Esophagus (tissue), 2 donors: ENCODE measurements around the gene NOVA1. TPM values are rescaled to one million over a fixed set of nuclear protein-coding genes. Genes with fewer than 3 reads are reported as not detected.

Experiments
- H3K27ac ChIP-seq, 2 donors: one replicate each; pipeline ENCODE4 v1.5.1; 2013; ENCODE audit warnings: low read depth in 2 of 2, mild to moderate bottlenecking in 2 of 2, inconsistent platforms in 1 of 2, low read length in 1 of 2, moderate library complexity in 1 of 2
- H3K27me3 ChIP-seq, 2 donors: one replicate each; pipeline ENCODE4 v1.6.1; 2013; ENCODE audit warnings: low read length in 2 of 2, control low read depth in 1 of 2, mild to moderate bottlenecking in 1 of 2; ENCODE audit not compliant: insufficient read depth in 2 of 2, control insufficient read depth in 1 of 2
- H3K36me3 ChIP-seq, 2 donors: one replicate each; pipeline ENCODE4 v1.6.1; 2013; ENCODE audit warnings: low read length in 1 of 2; ENCODE audit not compliant: control insufficient read depth in 2 of 2, insufficient read depth in 2 of 2
- H3K4me1 ChIP-seq, 2 donors: one replicate each; pipeline ENCODE4 v1.6.1; 2013; ENCODE audit warnings: low read length in 1 of 2; ENCODE audit not compliant: control insufficient read depth in 2 of 2, insufficient read depth in 2 of 2
- H3K4me3 ChIP-seq, 2 donors: one replicate each; pipeline ENCODE4 v1.5.1; 2013; ENCODE audit warnings: low read length in 2 of 2, mild to moderate bottlenecking in 2 of 2, low read depth in 1 of 2, moderate library complexity in 1 of 2
- H3K9me3 ChIP-seq, 2 donors: one replicate each; pipeline ENCODE4 v1.6.1; 2013; ENCODE audit warnings: mild to moderate bottlenecking in 2 of 2, low read depth in 1 of 2, low read length in 1 of 2, moderate library complexity in 1 of 2; ENCODE audit not compliant: control insufficient read depth in 2 of 2, insufficient read depth in 1 of 2
- WGBS, 2 donors: extraction: QIAGEN DNeasy Blood & Tissue Kit; methylation state at CpG; one replicate each; pipeline ENCODE4 v1.1.7; 2013; 5-methylcytosine and 5-hydroxymethylcytosine counted together
- polyA plus RNA-seq, 2 donors: library from polyadenylated mRNA; stranded (reverse); fragments of 200-250 nt; gene quantifications; one replicate each; pipeline ENCODE4 v1.2.3, GENCODE V29; 2013
- donor health status: healthy with polysubstance abuse.
- donor health status: Bipolar disorder and iron deficiency.

NOVA1 gene
- polyA plus RNA-seq, 2 donors, result 0.60 to 1.4 TPM

- H3K27ac ChIP-seq, result no peak overlapping the region
- WGBS, 2 donors, result 44 to 48% methylated on average over 5 of the region's 5 CpGs
Measured at GRCh38 chr14:26427097-26427496, 170.7 kb downstream of the NOVA1 start.

GRCh38 chr14:26424537-26424936, 173.3 kb downstream of the NOVA1 start:
- H3K27me3 ChIP-seq, result no peaks in the 10 kb centered on the region
- WGBS, 2 donors, result 57 to 68% methylated on average over 2 of the region's 2 CpGs
- no peaks in the 10 kb centered on the region for H3K9me3 ChIP-seq
- H3K27ac ChIP-seq, result no peak overlapping the region
- no peaks in the 10 kb centered on the region for H3K4me1 ChIP-seq
- H3K4me3 ChIP-seq, result no peak overlapping the region
- no peaks in the 10 kb centered on the region for H3K36me3 ChIP-seq

More at GRCh38 chr14:26427097-26427496, 170.7 kb downstream of the NOVA1 start:
- H3K9me3 ChIP-seq, result no peaks in the 10 kb centered on the region
- no peaks in the 10 kb centered on the region for H3K27me3 ChIP-seq
- no peaks in the 10 kb centered on the region for H3K4me1 ChIP-seq
- H3K4me3 ChIP-seq, result no peak overlapping the region
- H3K36me3 ChIP-seq, result no peaks in the 10 kb centered on the region

GRCh38 chr14:26415618-26416123, 182.2 kb downstream of the NOVA1 start:
- no peak overlapping the region for H3K27ac ChIP-seq
- H3K36me3 ChIP-seq, result no peaks in the 10 kb centered on the region
- H3K9me3 ChIP-seq, result peaks cover 0 to 2% of the 10 kb centered on the region in 2 donors
- no peak overlapping the region for H3K4me3 ChIP-seq
- H3K27me3 ChIP-seq, result no peaks in the 10 kb centered on the region
- no peaks in the 10 kb centered on the region for H3K4me1 ChIP-seq
- WGBS, 2 donors, result 54 to 57% methylated on average over 7 of the region's 7 CpGs

- H3K4me1 ChIP-seq, result no peaks in the 10 kb centered on the region
- peaks cover 0 to 2% of the 10 kb centered on the region in 2 donors for H3K9me3 ChIP-seq
- no peak overlapping the region for H3K4me3 ChIP-seq
- H3K27ac ChIP-seq, result no peak overlapping the region
- H3K27me3 ChIP-seq, result no peaks in the 10 kb centered on the region
- no peaks in the 10 kb centered on the region for H3K36me3 ChIP-seq
Measured at GRCh38 chr14:26414926-26415325, 182.9 kb downstream of the NOVA1 start.

- no peak overlapping the region for H3K4me3 ChIP-seq
- WGBS, 2 donors, result 83 to 90% methylated on average over 1 of the region's 1 CpG
- H3K4me1 ChIP-seq, result no peaks in the 10 kb centered on the region
- H3K36me3 ChIP-seq, result no peaks in the 10 kb centered on the region
- H3K27me3 ChIP-seq, result no peaks in the 10 kb centered on the region
- no peak overlapping the region for H3K27ac ChIP-seq
- peaks cover 0 to 2% of the 10 kb centered on the region in 2 donors for H3K9me3 ChIP-seq
Measured at GRCh38 chr14:26414103-26414502, 183.7 kb downstream of the NOVA1 start.

GRCh38 chr14:26412421-26412820, 185.4 kb downstream of the NOVA1 start:
- Histone ChIP-seq H3K4me1 (no peaks in the 10 kb centered on the region), H3K27me3 (no peaks in the 10 kb centered on the region), H3K4me3 (no peak overlapping the region), H3K27ac (no peak overlapping the region), H3K9me3 (peaks cover 0 to 2% of the 10 kb centered on the region in 2 donors), H3K36me3 (no peaks in the 10 kb centered on the region)
- WGBS, 2 donors, result 88 to 95% methylated on average over 3 of the region's 3 CpGs

- Histone ChIP-seq H3K4me3 (no peak overlapping the region), H3K27me3 (no peaks in the 10 kb centered on the region), H3K4me1 (no peaks in the 10 kb centered on the region), H3K36me3 (no peaks in the 10 kb centered on the region), H3K27ac (no peak overlapping the region), H3K9me3 (no peaks in the 10 kb centered on the region)
Measured at GRCh38 chr14:26410189-26410685, 187.6 kb downstream of the NOVA1 start.

GRCh38 chr14:26404927-26405326, 192.9 kb downstream of the NOVA1 start:
- 83 to 84% methylated on average over 7 of the region's 7 CpGs for WGBS, 2 donors
- Histone ChIP-seq H3K9me3 (no peaks in the 10 kb centered on the region), H3K4me3 (no peak overlapping the region), H3K36me3 (no peaks in the 10 kb centered on the region), H3K4me1 (no peaks in the 10 kb centered on the region), H3K27me3 (no peaks in the 10 kb centered on the region), H3K27ac (no peak overlapping the region)

- no peaks in the 10 kb centered on the region for H3K27me3 ChIP-seq
- no peaks in the 10 kb centered on the region for H3K36me3 ChIP-seq
- H3K9me3 ChIP-seq, result no peaks in the 10 kb centered on the region
- H3K4me1 ChIP-seq, result no peaks in the 10 kb centered on the region
- H3K4me3 ChIP-seq, result no peak overlapping the region
- 43 to 45% methylated on average over 3 of the region's 3 CpGs for WGBS, 2 donors
- no peak overlapping the region for H3K27ac ChIP-seq
Measured at GRCh38 chr14:26403760-26404159, 194.1 kb downstream of the NOVA1 start.

- Histone ChIP-seq H3K27me3 (no peaks in the 10 kb centered on the region), H3K9me3 (no peaks in the 10 kb centered on the region), H3K4me1 (no peaks in the 10 kb centered on the region), H3K4me3 (no peak overlapping the region), H3K36me3 (no peaks in the 10 kb centered on the region), H3K27ac (no peak overlapping the region)
- 84 to 89% methylated on average over 2 of the region's 2 CpGs for WGBS, 2 donors
Measured at GRCh38 chr14:26402126-26402525, 195.7 kb downstream of the NOVA1 start.
